GM19240 (cell line): ENCODE measurements around the gene CHCHD4.

ENCODE experiments used
- DNase-seq: peaks from one replicate; pipeline ENCODE4 v3.0.0; 2011; ENCODE audit warnings: low spot score; ENCODE audit not compliant: insufficient read length

CHCHD4 gene

DNA sequence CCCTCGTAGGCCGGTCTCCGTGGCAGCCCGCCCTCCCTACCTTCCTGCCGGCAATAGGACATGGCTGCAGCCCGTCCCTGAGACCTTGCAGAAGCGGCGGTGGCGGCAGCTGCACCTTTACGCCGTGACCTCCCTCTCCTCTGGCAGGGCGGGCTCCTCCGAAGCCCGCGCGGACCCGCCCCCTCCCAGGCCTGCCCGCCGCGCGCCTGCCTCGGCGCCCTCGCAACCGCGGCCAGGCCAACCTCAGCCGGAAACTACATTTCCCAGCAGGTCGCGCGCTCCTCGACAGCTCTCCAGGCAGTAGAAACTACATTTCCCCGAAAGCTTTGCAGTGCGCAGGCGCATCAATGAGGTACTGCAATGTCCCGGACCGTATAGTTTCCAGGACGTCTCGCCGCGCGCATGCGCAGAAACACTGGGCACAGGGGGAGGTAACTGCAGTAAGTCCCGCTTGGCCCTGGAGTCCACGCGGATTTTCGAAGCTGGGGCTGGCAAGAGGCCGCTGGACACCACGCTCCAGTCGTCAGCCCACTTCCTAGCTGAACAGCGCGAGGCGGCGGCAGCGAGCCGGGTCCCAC lies at the start of gene CHCHD4, which contains the start of gene TMEM43:
Gene CHCHD4, minus strand, starts transcription at position 256 of the 578 bp plus-strand sequence. Its CDS starts 194 bp downstream, at position 62.
Gene TMEM43, plus strand, starts transcription at position 438 of the 578 bp plus-strand sequence. CDS start 142 bp downstream, outside the sequence.
- peak; percentile 98 for DNase-seq

DNA sequence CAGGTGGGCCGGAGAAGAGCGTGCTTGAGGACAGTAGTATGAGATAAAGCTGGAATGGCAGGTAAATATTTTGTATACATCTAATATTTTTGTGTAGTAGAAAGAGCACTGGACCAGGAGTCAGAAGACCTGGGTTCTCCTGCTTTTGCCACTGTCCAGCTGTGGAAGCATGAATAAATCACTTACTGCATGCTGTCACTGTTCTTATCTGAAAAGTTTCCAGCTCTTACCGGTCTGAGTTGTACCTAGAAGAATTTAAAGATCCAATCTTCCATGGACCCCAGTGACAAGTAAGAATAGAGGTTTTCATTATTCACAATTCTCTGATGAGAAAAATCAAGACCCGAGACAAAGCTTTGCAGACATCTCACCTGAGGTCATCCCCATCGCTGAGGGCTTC lies 47.8 kb upstream of the CHCHD4 start:
- no peak for DNase-seq

DNA sequence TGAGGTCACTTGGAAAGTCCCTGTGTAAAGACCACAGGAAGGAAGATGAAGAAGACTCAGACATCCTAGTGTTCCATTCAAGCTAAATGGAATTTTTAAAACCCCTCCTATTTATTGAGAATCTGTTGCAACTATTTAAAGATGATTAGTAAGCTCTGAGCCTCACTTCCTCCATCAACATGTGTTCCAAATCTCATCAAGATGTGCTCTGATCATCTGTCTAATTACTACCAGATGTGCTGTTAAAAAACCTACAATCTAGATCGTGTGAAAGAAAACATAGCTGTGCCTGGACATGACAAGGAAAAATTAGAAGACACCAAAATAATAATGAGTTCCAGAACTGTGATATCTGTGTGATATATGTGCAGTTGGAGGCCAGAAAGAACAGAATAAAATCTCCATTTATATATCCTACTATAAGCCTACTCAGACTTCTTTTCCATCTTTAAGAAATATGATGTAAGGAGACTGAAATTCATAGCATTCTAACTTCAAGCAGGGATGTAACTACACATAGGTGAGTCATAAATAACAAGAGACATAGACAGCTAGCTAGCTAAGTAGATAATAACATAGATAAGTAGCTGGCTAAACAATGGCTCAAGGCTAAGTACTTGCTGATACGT lies 46.0 kb upstream of the CHCHD4 start:
- no peak for DNase-seq

DNA sequence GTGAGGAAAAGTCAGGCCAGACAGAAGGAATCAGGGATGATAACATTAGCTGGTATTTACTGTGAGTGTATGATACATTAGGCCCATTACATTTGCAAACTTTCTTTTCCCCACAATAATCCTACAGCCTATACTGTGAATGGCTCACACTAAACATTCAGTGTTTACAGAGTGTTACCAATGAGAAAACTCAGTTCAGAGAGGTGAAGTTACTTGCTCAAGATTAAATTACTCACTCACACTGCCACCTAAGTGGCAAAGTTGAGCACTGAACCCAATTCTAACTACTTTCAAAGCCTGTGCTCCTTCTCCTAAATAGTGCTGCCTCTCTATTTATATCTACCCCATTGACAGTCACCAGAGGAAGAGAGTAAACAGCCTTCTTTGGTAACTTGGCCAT lies 45.2 kb upstream of the CHCHD4 start:
- DNase-seq, result no peak

DNA sequence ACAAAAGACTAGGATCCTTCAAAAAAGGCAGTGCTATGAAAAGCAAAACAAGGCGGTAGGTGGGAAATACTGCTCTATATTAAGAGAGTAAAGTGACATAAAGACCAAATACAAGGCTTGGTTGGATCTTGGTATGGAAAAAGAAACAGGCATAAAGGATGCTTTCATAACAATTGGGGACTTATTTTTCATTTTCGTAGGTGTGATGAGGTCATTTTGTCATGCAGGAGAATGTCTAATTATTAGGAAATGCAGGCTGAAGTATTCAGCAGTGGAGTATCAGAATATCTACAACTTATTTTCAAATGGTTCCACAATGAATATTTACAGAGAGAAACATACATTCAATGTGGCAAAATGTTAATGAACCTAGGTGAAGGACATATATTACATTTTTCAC lies 44.8 kb upstream of the CHCHD4 start:
- no peak for DNase-seq

DNA sequence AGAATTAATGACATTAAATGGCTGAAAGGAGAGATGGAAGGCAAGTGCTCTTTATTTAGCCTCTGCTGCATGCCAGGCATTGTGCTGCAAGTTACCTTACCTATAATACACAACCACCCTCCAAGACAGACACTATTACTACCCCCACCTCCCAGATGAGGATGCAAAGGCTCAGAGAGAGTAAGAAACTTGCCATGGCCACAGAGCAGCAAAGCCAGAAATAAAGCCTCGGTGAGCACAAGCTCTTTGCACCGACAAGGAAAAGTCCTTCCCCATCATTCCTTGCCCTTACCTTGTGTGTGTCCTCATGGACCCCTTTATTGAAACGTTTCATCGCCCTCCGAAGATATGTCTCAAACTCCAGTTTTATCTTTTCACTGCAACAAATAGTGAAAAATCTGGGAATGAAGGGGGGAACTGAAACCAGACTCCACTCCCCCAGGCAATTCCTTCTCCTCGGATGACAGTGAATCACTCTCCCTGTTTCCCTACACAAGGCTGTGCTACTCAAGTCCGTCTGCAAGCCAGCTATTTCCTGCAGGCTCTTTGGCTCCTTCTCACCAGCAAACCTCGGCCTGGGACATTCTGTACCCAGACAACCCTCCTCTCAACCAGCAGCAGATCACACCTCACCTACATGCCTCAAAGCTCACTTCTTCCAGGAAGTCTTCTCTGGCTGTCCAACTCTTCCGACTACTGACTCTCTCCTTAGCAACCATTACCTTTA lies 42.4 kb upstream of the CHCHD4 start:
- DNase-seq, result no peak

GRCh38 chr3:14162178-14162577 lies 37.5 kb upstream of the CHCHD4 start:
- no peak for DNase-seq

DNA sequence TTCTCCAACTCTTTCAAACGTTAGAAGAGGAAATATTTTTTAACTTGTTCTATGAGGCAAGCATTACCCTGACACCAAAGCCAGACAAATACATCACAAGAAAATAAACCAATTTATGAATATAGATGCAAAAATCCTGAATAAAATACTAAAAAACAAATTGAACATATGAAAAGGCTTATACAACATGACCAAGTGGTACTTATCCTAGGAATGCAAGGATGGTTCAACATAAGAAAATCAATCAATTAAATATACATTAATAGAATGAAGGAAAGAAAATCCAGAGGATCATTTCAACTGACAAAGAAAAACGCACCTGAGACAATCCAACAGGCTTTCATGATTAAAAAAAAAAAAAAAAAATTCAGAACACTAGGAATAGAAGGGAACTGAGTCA lies 36.6 kb upstream of the CHCHD4 start:
- DNase-seq, result no peak

DNA sequence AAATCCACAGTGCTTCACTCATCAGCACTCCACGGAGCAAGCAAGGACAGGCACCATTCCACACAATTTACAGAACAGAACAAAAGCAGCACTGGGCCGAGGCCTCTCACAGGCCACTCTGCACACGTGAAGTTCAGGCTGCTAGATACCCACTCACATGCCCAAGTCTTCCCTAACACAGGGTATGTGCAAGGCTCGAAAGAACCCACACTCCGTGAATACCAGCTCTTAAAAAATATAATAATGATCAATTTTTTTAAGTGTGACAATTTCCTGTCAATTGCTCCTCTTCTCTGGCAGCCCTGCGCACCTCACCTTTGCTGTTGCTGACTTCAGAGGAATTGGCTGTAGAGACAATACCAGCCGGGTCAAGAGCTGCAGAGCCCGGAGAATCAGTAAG lies 34.8 kb upstream of the CHCHD4 start:
- DNase-seq, result no peak

DNA sequence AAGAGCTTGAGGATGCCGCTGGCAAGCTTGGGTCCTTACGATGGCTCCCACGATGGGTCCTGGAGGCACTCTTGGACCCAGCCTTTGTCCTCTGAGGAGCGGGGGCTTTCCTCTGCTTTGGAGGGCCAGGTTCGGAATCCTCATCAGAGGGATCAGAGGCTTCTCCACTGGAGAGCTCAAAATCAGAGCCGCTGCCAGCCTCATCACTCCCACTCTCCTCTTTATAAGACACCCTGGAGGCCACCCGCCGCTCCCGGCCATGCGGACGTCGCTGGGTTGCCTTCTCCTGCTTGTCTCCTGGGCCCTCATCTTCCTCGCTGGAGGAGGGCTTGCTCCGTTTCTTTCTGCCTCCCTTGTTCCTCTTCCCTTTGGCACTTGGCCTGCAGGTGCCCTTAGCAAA lies 33.7 kb upstream of the CHCHD4 start:
- DNase-seq, result no peak

GRCh38 chr3:14157951-14158350 lies 33.3 kb upstream of the CHCHD4 start:
- DNase-seq, result no peak

GRCh38 chr3:14156843-14157561 lies 32.3 kb upstream of the CHCHD4 start:
- no peak for DNase-seq

- DNase-seq, result no peak
Measured at GRCh38 chr3:14156201-14156600, 31.5 kb upstream of the CHCHD4 start.

DNA sequence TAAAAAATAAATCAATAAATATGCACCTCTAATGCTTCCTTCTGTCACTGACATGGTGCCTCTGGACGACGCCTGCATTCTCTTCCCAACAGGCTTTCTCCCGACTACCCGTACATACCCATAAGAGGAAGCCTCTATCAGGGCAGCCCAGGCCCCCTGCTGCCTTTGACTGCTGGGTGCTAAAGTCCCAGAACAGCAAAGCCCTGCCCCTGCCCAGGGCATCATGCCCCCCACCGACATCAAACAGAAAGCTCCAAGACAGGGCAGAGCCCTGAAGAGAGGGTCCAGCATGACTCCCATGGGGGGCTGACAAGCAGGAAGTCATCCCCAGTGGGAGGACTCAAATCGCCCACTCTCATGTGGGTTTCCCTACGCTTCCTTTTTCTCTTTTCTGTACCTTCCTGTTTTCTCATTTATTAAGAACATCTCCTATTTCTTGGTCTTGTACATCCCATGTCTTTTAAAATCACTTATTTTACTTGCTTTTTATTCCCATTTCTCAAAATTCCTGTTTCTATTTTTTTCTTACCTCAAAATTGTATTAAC lies 30.3 kb upstream of the CHCHD4 start:
- no peak for DNase-seq

GRCh38 chr3:14154276-14154675 lies 29.6 kb upstream of the CHCHD4 start:
- no peak for DNase-seq

GRCh38 chr3:14153663-14154062 lies 29.0 kb upstream of the CHCHD4 start:
- no peak for DNase-seq

DNA sequence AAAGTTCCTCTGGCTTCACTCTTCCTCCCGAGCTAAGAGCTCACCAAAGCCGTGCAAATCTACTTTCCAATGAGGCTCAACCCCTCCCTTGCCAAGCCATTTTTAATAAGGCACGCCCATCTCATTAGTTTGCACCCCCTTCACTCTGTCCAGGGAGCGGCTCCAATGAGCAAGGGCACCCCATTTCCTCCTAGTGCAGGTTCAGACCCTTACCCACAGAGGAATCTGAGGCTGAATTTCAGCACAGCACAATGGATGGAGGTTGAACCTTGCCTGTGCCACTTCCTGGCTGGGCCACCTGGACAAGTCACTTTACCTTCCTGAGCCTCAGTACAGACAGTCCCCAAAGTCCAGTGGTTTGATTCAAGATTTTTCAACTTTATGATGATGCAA lies 28.3 kb upstream of the CHCHD4 start:
- no peak for DNase-seq

DNA sequence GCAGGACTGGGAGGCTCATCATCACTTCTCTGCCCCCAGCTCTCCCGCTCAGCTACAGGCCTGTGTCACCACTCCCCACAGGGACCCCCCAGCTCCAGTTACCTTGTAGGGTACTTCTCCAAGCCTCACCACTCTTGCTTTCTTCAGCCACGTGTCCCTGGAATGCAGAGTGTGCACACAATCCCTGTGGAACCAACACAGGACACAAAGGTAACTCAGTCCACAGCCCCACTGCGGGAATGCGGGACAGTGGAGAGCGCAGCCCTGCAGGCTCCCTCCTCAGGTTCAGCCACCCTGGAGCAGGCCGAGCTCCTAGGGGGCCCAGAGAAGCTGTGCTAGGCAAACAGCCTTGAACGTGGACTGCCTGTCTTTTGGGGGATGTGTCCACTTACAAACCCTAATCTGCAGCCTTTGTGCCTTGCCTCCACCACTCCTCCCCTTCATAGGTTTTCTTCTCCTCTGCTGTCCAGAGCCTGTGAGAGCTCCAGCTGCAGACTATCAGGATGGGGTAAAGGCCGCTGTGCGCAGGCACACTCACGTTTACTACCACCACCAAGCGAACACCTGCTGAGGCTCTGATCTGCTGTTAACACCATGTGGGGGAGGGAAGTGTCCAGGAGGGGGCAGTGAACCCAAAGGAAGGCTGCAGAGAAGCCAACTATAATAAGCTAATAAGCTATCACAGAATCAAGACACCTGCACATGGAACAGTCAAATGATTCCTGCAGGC lies 27.7 kb upstream of the CHCHD4 start:
- DNase-seq, result no peak

GRCh38 chr3:14151471-14152083 lies 26.9 kb upstream of the CHCHD4 start:
- no peak for DNase-seq

GRCh38 chr3:14150491-14151230 lies 26.0 kb upstream of the CHCHD4 start:
- DNase-seq, result no peak
